Limb (tissue), 2 donors: Measurements from ENCODE around the gene CD36.

ENCODE experiments used
- DNase-seq, 2 donors: peaks; one replicate each; pipeline ENCODE4 v3.0.0-alpha.2; 2016; ENCODE audit errors: extremely low spot score in 2 of 2

Gene CD36

DNA sequence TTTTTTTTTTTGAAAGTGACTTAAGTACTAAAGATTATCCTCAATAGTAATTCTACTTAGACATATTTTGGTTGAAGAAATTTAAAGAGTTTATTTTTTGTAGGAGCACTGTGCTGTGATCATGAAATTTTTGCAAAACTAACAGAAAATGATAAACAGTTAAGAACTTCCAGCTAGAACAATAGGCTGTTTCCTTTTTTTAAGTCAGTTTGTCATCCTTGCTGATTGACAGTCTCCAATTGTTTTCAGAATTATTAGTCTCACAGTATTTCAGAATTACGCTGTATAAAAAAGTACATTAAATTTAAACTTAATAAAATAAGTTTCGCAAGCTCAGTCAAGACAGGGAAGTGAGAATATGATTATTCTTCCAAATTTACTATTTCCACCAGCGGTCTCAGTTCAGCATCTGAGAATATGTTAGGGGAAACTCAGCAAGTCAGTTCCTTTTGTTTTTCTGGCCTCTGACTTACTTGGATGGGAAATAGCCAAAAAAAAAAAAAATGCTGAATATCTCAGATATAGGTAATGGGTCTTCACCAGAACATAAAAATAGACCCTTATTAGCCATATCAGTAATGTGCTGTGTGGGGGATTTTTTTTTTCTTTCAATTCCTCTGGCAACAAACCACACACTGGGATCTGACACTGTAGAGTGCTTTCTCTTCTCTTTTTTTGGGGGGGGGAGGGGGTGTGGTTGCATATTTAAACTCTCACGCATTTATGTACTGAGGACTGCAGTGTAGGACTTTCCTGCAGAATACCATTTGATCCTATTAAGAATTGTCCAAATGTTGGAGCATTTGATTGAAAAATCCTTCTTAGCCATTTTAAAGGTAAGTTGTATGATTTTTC lies at the start of gene CD36:
CD36 (plus strand) TSS at position 732 of the 855 bp plus-strand sequence. CDS start 8,099 bp downstream, outside the sequence.
- DNase-seq, result no peak

DNA sequence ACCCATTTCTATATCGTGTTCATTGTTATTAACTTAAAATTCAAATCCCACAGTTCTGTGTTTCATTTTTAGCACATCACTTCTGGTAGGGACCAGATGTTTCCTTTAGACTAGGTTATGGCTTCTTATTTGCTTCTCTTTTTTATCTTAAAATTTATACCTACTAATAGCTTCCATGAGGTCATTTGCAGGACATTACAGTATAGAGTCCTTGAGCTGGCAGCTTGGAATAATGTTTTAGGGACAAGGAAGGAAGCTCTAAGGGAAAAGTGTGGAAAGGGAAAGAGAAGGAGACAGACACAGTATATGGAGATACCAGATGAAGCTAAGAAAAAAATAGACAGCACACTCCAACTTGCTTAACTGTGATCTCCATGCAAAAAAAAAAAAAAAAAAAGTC lies 48.8 kb upstream of the CD36 start:
- no peak for DNase-seq

DNA sequence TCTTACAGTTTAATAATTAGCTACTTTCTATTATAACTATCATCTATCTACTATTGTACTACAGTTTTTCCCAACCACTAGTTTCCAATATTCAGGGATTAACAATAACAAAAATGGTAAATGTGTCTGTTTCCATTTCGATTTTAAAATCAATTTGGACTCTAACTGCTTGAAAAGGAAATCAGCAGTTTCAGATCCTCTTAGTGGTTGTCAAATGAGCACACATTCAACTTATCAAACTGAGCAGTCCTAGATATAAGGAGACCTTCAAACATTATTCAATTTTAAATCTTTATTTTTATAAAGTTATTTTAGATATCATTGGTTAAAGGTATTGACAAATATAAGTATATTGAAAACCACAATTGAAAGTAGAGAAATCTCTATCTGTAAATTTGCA lies 46.8 kb upstream of the CD36 start:
- no peak for DNase-seq

DNA sequence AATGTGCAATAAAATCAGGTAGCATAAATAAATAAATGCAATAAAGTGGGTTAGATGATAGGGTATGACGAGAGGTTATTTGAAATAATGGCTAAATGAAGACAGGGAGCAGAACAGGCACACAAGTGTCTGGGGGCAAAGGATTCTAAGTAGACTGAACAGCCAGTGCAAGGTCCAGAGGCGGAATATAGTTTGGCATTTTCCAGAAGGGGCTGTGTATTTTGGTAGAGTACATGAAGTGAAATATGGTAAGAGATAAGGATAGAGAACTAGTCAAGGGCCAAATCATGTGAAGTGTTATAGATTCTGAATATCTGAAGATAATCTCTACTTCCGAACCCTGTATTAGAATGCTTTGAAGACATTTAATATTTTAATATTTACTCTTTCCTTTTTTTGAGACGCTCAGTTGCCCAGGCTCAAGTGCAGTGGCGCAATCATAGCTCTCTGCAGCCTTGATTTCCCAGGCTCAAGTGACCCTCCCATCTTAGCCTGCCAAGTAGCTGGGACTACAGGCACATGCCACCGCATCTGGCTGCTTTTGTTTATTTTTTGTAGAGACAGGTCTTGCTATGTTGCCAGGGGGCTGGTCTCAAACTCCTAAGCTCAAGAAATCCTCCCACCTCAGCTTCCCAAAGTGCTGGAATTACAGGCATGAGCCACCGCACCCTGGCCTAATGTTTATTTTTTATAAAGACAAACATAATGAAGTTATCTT lies 44.4 kb upstream of the CD36 start:
- DNase-seq, result no peak

- DNase-seq, result peak in 1 of 2 donors; percentile 30
Observed at GRCh38 chr7:80596933-80597517, 41.4 kb upstream of the CD36 start.

DNA sequence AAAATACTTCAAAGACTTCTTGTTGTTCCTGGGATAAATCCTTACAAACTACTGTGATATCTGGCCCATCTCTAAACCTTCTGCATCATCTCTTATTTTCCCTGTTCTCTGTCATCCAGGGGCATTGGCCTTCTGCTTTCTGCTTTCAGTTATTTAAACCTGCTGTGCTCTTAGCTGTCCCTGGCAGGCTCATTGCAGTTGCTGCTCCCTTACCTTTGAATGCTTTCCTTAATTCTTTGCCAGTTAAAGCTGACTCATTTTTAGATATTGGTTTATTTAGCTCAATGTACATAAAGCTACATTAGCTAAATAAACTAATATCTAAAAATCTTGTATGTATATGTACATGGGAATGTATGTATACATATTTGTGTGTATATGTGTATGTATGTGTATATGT lies 40.6 kb upstream of the CD36 start:
- no peak for DNase-seq

DNA sequence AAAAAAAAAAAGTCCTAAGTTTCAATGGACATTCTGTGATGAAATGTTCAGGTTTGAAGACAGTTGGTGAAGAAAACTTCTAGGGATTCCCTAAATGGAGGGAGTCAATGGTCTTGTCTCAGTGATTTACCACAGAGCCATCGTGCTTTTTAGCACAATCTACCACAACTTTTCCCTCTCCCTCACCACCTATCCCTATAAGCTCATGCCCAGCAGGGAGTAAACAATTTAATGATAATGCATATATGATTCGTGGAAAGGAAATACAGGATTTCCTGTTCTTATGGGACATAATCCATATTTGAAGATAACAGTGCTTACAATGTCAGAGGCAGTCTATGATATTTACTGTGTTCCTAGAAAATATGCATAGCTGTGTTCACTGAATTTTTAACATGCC lies 38.4 kb upstream of the CD36 start:
- no peak for DNase-seq

GRCh38 chr7:80601999-80602398 lies 36.4 kb upstream of the CD36 start:
- no peak for DNase-seq

DNA sequence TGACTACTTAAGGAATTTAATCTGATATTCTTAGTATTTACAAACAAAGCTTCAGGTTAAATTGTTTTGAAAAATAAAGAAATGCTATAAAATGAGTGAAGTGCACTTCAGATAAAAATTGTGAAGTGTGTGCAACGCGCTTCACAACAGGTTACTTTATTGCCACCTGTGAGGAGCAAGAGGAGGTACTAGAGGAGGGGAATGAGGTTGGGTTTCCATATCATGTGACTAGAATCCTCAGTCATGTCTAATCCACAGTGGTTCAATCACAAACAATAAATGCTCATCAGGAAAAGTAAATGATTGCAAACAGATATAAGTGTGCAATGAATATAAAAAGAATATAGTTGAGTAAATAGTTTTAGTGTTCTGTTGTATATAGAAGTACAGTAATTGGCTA lies 34.5 kb upstream of the CD36 start:
- no peak for DNase-seq

DNA sequence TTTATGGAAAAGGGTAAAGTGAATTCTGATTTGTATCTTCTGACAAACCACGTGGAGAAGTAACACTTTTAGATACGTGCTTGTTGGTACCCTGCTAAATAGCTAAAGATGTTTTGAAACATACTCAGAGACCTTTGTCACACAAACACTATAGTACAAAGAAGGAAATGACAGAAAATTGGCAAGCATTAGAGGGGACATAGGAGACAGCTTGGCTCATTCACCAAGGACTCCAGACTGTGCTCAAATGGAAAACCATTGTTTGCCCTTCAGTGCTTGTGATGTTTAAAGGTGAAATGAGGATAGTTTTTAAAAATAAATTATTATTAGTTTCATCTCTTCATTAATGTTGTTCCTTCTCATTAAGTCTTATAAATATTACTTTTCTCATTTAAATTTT lies 34.0 kb upstream of the CD36 start:
- no peak for DNase-seq

DNA sequence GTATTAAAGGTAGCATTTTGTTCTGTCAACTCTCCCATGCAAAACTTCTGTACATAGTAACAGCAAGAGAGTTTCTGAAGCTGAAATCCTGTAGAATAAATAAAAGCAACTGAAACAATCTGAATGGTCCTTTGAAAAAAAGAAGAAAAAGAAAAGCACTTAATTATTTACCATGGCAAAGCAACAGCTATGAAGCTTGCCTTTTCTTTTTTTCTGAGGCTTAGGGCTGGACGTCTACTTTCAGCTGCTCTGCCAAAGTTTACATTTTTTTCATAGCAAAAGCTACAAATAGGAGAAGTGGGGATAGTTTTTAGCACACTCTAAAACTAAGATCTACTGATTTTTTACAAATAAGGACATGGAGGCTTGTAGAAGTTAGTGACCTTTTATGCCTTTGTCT lies 31.3 kb upstream of the CD36 start:
- no peak for DNase-seq

- DNase-seq, result no peak
Observed at GRCh38 chr7:80608336-80608735, 30.1 kb upstream of the CD36 start.

- no peak for DNase-seq
Observed at GRCh38 chr7:80609751-80610150, 28.7 kb upstream of the CD36 start.

- DNase-seq, result no peak
Observed at GRCh38 chr7:80611353-80611752, 27.1 kb upstream of the CD36 start.

GRCh38 chr7:80611779-80612178 lies 26.7 kb upstream of the CD36 start:
- no peak for DNase-seq

GRCh38 chr7:80612880-80613279 lies 25.6 kb upstream of the CD36 start:
- DNase-seq, result no peak

GRCh38 chr7:80613519-80613918 lies 24.9 kb upstream of the CD36 start:
- DNase-seq, result no peak

DNA sequence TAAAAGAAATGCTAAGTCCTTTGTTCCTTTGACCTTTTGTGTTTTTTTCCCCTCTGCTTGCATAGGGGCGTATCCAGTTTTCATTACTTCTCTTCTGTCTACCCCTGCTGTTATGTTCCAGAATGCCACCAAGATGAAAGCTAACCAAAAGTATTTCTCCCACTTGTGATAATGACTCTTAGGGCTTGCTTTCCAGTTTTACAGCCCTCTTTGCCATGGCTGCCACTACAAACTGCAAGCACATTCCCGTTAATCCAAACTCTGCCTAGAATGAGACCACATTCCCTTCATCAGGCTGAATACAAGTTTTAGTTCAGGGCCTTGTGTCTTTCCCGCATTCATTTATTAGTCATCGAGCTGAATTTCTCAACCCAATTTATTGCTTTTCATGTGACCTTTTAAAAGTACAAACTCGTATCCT lies 23.6 kb upstream of the CD36 start:
- DNase-seq, result no peak

DNA sequence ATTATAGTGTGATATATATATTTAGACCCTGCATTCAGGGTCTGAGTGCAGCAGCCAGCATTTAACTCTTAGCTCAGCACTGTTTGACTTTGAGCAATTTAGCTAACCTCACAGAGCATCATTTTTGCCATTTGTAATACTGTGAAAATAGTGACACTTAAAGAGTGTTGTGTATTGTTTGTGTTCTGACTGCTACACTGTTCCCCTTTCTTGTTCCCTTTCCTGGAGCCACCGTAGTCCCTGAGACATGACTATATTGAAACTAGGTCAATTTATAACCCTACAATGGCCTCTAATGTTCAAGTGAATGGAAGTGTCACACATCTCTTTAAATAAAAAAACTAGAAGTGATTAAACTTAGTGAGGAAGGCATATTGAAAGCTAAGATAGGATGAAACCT lies 20.3 kb upstream of the CD36 start:
- no peak for DNase-seq

DNA sequence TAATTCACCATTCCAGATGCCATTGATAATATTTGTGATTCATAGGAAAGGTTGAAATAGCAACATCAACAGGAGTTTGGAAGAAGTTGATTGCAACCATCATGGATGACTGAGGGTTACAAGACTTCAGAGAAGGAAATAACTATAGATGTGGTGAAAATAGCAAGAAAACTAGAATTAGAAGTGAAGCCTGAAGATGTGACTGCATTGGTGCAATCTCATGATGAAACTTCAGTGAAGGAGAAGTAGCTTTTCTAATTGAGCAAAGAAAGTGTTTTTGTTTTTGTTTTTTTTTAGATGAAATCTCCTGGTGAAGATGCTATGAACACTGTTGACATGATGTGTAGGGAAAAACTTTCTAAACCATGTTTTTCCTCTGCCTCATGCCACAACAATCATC lies 18.7 kb upstream of the CD36 start:
- DNase-seq, result no peak

DNA sequence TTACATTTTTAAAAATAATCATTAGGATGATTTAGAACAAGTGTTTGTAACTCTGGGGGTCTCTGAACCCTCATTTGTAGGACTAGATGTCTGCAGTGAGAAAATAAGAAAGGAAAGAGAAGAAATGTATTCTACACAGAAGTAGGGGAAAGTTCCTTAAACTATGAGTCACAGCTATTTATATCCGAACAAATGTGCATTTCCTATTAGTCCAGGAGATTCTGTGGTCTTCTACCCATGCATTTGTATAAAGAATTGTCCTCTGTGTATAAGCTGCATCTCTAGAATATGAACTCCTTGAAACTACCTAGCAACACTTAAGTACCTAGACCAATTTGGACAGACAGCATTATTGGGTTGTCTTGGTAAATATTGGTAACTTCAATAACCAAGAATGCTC lies 15.9 kb upstream of the CD36 start:
- DNase-seq, result no peak

DNA sequence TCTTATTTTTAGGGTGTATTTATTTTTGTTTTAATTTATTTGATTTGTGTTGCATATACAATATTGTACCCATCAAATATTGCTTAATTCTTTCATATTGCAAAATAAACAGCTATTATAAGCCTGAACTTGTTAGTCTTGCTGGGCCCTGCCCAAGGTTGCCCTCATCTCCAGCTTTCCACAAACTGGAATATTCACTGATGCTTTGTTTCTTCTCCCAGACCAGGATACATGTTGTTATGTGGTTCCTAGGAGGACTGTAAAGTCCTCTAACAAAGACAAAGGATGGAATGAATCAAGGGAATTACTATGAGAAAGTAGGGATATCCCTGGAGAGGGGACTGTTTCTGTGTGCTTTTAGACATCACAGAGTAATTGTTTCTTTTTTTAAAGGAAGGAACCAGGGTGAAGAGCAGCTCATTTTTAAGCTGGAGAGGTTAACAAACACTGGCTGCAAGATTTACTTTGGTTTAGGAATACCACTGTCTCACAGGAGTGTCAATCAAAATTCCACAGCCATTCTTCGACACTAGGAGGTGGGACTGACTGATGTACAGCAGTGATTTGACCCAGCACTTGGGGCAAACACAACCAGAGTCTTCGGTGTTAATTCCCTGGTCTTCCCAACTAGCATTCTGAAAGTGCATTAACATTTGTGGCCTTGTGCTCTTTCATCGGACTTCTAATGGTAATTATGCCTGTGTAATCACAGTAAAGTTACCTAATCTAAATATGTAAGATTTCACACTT lies 14.8 kb upstream of the CD36 start:
- no peak for DNase-seq
